ENCODE measurements around the gene PLTP.

Gene PLTP

GRCh38 chr20:45861221-45862075 is 50.5 kb downstream of the PLTP start:
- in situ Hi-C loops (cut with MboI; ENCODE audit: low sequenced_read_pairs, unreplicated experiment) = no loop called here
- DNase-seq (ENCODE audit: low spot score) = no peak
- TF ChIP-seq, protein P1, sequence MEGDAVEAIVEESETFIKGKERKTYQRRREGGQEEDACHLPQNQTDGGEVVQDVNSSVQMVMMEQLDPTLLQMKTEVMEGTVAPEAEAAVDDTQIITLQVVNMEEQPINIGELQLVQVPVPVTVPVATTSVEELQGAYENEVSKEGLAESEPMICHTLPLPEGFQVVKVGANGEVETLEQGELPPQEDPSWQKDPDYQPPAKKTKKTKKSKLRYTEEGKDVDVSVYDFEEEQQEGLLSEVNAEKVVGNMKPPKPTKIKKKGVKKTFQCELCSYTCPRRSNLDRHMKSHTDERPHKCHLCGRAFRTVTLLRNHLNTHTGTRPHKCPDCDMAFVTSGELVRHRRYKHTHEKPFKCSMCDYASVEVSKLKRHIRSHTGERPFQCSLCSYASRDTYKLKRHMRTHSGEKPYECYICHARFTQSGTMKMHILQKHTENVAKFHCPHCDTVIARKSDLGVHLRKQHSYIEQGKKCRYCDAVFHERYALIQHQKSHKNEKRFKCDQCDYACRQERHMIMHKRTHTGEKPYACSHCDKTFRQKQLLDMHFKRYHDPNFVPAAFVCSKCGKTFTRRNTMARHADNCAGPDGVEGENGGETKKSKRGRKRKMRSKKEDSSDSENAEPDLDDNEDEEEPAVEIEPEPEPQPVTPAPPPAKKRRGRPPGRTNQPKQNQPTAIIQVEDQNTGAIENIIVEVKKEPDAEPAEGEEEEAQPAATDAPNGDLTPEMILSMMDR (IDR thresholded peaks at IDR 0.05; ENCODE audit: borderline replicate concordance, control extremely low read depth, extremely low read depth, insufficient read depth, missing control alignments) = no peak

DNA sequence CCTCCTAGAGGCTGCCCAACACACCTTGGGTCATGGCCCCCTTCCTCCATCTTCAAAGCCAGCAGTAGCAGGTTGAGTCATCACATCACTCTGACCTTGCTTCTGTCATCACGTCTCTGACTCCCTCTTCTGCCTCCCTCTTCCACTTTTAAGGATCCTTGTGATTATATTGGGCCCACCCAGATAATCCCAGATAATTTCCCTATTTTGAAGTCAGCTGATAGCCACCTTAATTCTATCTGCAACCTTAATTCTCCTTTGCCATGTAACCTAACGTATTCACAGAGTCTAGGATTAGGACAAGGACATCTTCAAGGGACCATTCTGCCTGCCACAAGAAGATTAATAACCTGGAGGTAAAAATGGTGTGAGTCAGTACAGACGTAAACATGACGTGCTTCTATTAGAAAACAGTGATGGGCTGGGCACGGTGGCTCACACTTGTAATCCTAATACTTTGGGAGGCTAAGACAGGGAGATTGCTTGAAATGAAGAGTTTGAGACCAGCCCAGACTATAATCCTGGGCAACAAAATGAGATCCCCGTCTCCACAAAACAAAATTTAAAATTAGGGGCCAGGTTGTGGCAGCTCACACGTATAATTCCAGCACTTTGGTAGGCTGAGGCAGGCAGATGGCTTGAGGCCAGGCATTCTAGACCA is 51.3 kb downstream of the PLTP start:
- in situ Hi-C loops (cut with MboI; ENCODE audit: low sequenced_read_pairs, unreplicated experiment) = no loop called here
- TF ChIP-seq, protein P1 (IDR thresholded peaks at IDR 0.05; ENCODE audit: borderline replicate concordance, control extremely low read depth, extremely low read depth, insufficient read depth, missing control alignments) = no peak
- DNase-seq (ENCODE audit: low spot score) = no peak

DNA sequence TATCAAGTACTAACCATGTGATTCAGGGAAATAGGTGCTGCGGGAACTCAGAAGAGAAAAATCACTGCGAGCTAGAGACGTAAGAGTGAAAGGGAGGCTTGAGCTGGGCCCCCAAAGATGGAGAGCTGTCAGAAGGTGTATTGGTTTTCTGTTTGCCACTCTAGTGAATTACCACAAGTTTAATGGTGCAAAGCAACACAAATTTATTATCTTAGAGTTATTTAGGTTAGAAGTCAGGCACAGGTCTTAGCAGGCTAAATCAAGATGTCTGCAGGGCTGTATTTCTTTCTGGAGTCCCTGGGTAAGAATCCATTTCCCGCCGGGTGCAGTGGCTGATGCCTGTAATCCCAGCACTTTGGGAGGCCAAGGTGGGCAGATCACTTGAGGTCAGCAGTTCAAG is 52.0 kb downstream of the PLTP start:
- TF ChIP-seq, protein P1 (IDR thresholded peaks at IDR 0.05; ENCODE audit: borderline replicate concordance, control extremely low read depth, extremely low read depth, insufficient read depth, missing control alignments) = no peak
- in situ Hi-C loops (cut with MboI; ENCODE audit: low sequenced_read_pairs, unreplicated experiment) = no loop called here
- no peak for DNase-seq (ENCODE audit: low spot score)

DNA sequence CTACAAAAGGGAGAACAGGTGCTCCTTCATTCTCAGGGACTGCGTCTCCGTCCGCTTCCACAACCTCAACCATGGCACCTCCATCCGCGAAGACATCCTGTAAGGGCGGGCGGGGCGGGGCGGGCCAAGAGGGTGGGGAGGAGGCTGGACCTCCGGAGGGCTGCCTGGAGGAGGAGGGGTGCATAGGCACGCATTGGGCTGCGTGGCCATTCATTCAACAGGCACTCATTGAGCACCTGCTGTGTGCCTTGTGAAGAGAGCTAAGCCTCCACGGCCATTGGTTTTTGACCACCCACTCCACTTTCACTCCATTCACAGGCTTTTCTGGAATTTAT is 54.1 kb downstream of the PLTP start:
- in situ Hi-C loops (cut with MboI; ENCODE audit: low sequenced_read_pairs, unreplicated experiment) = no loop called here
- DNase-seq (ENCODE audit: low spot score) = peak; percentile 84
- TF ChIP-seq, protein P1 (IDR thresholded peaks at IDR 0.05; ENCODE audit: borderline replicate concordance, control extremely low read depth, extremely low read depth, insufficient read depth, missing control alignments) = no peak

- in situ Hi-C loops (cut with MboI; ENCODE audit: low sequenced_read_pairs, unreplicated experiment) = no loop called here
- TF ChIP-seq, protein P1 (IDR thresholded peaks at IDR 0.05; ENCODE audit: borderline replicate concordance, control extremely low read depth, extremely low read depth, insufficient read depth, missing control alignments) = no peak
- peak; percentile 100 for DNase-seq (ENCODE audit: low spot score)
These were observed 54.7 kb downstream of the PLTP start, which contains the start of the genes ACOT8 and ZSWIM3 for GRCh38 chr20:45857114-45857881. ACOT8 (minus strand) TSS chr20:45857392; CDS start chr20:45857315, 77 bp downstream. ZSWIM3 (plus strand) TSS chr20:45857614; CDS start chr20:45857826, 212 bp downstream.

DNA sequence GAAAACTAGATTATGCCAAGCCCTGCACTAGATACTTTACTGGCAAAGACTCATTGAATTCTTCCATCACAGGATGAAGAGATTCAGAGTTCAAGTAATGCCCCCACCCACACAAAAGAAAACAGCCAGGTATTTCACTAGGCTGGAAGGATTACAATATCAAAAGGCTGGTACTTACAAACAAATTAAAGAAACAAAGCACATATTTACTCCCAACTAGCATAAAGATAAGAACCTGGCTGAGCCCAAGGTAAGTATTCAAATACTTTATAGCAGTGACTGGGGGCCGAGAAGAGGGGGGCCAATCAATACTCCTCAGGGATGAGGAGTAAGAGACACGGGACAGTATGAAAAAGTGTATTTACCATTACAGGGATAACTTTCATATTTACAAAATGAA is 58.5 kb downstream of the PLTP start:
- in situ Hi-C loops (cut with MboI; ENCODE audit: low sequenced_read_pairs, unreplicated experiment) = no loop called here

More for the DNA sequence above, 58.5 kb downstream of the PLTP start:
- TF ChIP-seq, protein P1 (IDR thresholded peaks at IDR 0.05; ENCODE audit: borderline replicate concordance, control extremely low read depth, extremely low read depth, insufficient read depth, missing control alignments) = no peak
- no peak for DNase-seq (ENCODE audit: low spot score)
